GM18870 (cell line): ENCODE results near the gene RSRP1.

Experiments used
- ATAC-seq: cut with Tn5 transposase; IDR thresholded peaks from one replicate; pipeline ENCODE4 v1.9.1; 2021; ENCODE audit warnings: moderate library complexity; ENCODE audit not compliant: unreplicated experiment

RSRP1 gene

DNA sequence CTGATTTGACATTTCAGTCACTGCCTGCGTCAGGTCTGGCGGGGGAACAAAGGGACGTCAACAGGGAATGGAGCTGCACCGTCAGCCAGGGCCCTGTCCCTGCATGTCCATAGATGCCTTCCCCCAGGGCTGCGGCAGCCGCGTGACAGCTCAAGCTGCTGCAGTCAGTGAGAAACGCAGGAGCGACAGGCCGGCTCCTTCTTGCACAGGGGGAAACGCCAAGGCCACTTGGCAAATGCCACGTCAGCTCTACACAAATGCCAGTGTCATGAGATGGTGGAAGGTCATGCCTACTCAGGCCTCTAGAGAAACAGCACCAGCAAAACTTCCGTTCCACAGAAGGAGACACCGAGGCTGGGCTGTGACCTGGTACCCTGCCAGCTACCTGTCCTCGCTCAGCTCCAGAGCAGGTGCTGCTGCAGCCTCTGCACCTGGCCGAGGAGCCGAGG, 52.7 kb downstream of the RSRP1 start:
- no peak for ATAC-seq

DNA sequence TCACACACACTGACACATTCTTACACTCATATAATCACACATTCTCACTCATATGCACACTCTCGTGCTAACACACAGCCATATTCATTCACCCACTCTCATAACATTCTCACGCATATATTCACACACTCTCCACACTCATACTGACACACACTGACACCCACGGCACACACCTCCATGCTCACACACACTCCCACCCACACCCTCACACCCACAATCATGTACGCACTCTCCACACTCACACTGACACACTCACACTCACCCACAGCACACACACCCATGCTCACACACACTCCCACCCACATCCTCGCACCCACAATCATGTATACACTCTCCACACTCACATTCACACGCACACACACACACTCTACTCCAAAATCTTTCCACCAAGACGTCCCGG, 53.2 kb downstream of the RSRP1 start:
- ATAC-seq: no peak

DNA sequence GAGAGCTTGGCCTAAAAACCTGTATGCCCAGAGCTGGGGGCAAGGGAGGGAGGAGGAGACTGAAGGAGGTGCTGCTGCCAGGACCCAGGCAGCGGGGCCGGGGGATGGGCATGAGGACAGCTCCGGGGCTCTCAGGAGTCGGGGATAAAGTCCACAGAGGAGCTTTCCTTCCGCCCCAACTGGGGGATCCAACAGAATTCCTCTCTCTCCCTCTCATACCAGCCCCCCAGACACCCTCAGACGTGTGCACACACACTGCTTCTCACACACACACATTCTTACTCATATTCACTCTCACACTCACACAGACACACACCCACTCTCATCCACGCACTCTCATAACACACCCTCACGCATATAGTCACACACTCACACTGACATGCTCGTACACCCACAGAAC, 54.0 kb downstream of the RSRP1 start:
- ATAC-seq: no peak
